ENCODE data around the gene DTX4.

DNA sequence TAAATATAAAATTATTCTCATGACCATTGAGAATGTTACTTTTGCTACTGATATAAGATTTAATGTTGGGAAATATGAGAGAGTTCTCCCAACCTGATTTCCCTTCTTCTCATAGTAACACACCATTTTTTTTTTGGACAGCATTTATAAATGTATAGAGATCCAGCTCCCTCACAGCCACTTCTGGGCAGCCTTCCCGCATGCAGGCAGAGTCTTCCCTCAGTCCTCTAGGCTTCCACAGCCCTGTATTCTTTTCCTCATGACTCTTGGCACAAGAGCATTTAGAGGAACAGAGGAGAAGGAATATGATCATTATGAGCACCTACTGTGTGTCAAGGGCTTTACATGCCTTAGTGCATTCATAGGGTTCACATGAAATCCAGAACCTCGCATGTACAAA lies 9.0 kb downstream of the DTX4 start:
- TF ChIP-seq POLR2AphosphoS5 (IDR thresholded peaks at IDR 0.05) (no peak), POLR2A (IDR thresholded peaks at IDR 0.05) (no peak), EP300 (IDR thresholded peaks at IDR 0.05) (no peak)
- TF ChIP-seq, protein P1, sequence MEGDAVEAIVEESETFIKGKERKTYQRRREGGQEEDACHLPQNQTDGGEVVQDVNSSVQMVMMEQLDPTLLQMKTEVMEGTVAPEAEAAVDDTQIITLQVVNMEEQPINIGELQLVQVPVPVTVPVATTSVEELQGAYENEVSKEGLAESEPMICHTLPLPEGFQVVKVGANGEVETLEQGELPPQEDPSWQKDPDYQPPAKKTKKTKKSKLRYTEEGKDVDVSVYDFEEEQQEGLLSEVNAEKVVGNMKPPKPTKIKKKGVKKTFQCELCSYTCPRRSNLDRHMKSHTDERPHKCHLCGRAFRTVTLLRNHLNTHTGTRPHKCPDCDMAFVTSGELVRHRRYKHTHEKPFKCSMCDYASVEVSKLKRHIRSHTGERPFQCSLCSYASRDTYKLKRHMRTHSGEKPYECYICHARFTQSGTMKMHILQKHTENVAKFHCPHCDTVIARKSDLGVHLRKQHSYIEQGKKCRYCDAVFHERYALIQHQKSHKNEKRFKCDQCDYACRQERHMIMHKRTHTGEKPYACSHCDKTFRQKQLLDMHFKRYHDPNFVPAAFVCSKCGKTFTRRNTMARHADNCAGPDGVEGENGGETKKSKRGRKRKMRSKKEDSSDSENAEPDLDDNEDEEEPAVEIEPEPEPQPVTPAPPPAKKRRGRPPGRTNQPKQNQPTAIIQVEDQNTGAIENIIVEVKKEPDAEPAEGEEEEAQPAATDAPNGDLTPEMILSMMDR (IDR thresholded peaks at IDR 0.05) = no peak
